ENCODE results near the gene NEK4. TPM values are rescaled to one million over a fixed set of nuclear protein-coding genes. Genes with fewer than 3 reads are reported as not detected.

The NEK4 gene
- total RNA-seq, 1 donor from 2014 or later, result 32.9 TPM

DNA sequence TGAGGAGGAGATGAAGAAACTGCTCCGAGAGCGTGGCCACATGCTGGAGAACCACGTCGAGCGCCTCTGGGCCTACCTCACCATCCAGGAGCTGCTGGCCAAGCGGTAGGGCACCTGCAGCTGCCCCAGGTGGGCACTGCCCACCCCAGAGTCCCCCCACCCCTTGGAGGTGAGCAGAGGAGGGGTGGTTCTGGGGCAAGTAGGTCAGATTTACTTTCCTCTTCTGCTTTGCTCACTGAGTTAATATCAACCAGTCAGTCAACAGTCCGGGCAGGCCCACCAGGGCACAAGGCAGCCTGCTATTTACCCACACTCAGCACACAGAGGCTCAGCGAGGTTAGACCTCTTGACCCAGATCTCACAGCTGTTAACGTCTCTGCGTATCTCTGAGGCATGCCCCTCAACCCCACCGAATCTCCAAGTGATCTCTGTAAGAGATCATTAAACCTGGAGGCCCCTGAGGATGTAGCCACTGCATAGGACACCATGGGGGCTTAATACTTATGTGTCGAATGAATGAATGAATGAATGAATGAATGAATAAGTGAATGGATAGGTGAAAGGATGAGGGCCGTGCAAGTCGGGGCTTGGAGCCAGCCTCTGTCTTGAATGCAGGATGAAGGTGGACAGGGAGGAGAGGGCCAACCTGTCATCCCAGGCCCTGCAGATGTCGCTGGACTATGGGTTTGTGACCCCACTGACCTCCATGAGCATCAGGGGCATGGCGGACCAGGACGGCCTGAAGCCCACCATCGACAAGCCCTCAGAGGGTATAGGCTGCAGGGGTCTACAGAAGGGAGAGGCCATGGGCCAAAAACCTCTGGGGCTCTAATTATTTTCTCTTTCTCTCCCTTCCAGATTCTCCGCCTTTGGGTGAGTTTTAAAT, 15.8 kb upstream of the NEK4 start:
- TF ChIP-seq, protein P1, sequence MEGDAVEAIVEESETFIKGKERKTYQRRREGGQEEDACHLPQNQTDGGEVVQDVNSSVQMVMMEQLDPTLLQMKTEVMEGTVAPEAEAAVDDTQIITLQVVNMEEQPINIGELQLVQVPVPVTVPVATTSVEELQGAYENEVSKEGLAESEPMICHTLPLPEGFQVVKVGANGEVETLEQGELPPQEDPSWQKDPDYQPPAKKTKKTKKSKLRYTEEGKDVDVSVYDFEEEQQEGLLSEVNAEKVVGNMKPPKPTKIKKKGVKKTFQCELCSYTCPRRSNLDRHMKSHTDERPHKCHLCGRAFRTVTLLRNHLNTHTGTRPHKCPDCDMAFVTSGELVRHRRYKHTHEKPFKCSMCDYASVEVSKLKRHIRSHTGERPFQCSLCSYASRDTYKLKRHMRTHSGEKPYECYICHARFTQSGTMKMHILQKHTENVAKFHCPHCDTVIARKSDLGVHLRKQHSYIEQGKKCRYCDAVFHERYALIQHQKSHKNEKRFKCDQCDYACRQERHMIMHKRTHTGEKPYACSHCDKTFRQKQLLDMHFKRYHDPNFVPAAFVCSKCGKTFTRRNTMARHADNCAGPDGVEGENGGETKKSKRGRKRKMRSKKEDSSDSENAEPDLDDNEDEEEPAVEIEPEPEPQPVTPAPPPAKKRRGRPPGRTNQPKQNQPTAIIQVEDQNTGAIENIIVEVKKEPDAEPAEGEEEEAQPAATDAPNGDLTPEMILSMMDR (IDR thresholded peaks at IDR 0.05; ENCODE audit: unreplicated experiment), result no peak
- Mint-ChIP-seq H3K4me3 (no peak overlapping the region), H3K36me3 (no peaks in the 10 kb centered on the region), H3K4me1 (no peaks in the 10 kb centered on the region), H3K27me3 (ENCODE audit: low read depth) (peaks cover 26% of the 10 kb centered on the region), H3K27ac (no peak overlapping the region), H3K9me3 (no peaks in the 10 kb centered on the region)
- DNase-seq (ENCODE audit: low spot score in 2 of 2, unreplicated experiment in 2 of 2), result no peak

DNA sequence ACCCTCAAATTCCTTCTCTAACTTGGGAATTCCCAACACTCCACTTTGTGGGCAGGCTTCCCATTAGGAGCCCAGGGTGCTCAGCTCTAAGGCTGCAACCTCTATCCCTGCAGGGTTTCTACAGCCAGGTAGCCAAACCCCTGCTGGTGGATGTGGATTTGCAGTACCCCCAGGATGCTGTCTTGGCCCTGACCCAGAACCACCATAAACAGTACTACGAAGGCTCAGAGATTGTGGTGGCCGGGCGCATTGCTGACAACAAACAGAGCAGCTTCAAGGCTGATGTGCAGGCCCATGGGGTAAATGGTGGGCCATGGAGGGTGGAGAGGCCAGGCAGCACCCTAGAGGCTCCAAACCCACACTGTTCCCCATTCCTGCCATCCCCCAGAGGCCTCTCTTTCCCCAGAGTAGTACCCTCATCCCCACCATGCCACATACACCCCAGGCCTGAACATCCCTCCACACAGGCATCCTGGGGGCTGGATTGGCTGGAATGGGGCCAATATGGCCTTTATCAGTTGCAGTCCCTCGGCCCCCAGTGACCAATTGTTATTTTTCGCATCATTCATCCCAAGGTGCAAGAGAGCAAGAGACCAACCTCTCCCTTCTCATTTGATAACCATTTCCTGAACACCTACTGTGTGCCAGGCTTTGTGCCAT, 14.3 kb upstream of the NEK4 start:
- peak in 1 of 2 experiments; percentile 6 for DNase-seq (ENCODE audit: low spot score in 2 of 2, unreplicated experiment in 2 of 2)
- H3K27ac Mint-ChIP-seq, result no peak overlapping the region
- no peak overlapping the region for H3K4me3 Mint-ChIP-seq
- no peaks in the 10 kb centered on the region for H3K4me1 Mint-ChIP-seq
- H3K36me3 Mint-ChIP-seq, result no peaks in the 10 kb centered on the region
- peaks cover 32% of the 10 kb centered on the region for H3K27me3 Mint-ChIP-seq (ENCODE audit: low read depth)
- H3K9me3 Mint-ChIP-seq, result no peaks in the 10 kb centered on the region
- TF ChIP-seq, protein P1 (IDR thresholded peaks at IDR 0.05; ENCODE audit: unreplicated experiment), result no peak

DNA sequence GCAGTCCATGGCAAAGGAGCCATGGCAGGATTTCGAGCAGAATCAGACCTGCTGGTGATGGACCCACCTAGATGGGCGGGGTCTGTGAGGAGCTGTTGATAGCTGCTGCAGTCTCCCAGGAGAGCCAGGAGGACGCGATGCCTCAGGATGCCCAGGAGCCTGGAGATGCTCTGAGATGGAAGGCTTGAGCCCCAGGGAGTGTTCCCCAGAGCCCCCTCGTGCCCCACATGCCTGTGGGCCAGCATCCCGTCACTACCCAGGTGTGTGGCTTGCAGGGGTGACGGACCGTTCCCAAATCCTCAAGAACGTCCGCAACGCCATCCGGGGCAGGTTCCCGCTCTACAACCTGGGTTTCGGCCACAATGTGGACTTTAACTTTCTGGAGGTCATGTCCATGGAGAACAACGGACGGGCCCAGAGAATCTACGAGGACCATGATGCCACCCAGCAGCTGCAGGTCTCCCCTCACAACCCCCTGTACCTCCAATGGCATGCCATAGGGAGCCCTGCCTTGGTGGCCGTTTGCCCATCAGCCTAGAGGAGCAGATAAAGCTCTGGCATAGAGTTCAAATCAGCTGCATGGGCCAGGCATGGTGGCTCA, 13.4 kb upstream of the NEK4 start:
- DNase-seq (ENCODE audit: low spot score in 2 of 2, unreplicated experiment in 2 of 2), result peak in 1 of 2 experiments; percentile 11
- TF ChIP-seq, protein P1 (IDR thresholded peaks at IDR 0.05; ENCODE audit: unreplicated experiment), result no peak
- H3K4me3 Mint-ChIP-seq, result no peak overlapping the region
- H3K9me3 Mint-ChIP-seq, result no peaks in the 10 kb centered on the region
- no peaks in the 10 kb centered on the region for H3K4me1 Mint-ChIP-seq
- no peaks in the 10 kb centered on the region for H3K36me3 Mint-ChIP-seq
- H3K27me3 Mint-ChIP-seq (ENCODE audit: low read depth), result peaks cover 39% of the 10 kb centered on the region
- H3K27ac Mint-ChIP-seq, result no peak overlapping the region

DNA sequence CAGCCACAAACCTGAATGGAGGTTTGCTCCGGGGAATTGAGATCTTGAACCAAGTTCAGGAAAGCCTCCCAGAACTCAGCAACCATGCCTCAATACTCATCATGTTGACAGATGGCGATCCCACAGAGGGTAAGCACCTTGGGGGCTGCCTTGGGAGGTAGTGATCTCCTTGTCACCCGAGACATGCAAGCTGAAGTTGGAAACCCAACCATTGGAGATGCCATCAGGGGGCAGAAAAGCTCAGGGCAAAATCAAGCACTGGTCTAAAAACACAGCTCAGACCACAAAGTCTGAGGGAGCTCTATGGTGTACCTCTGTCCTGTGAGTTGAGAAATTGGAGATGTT, 12.4 kb upstream of the NEK4 start:
- H3K4me3 Mint-ChIP-seq, result no peak overlapping the region
- TF ChIP-seq, protein P1 (IDR thresholded peaks at IDR 0.05; ENCODE audit: unreplicated experiment), result no peak
- peaks cover 40% of the 10 kb centered on the region for H3K27me3 Mint-ChIP-seq (ENCODE audit: low read depth)
- DNase-seq (ENCODE audit: low spot score in 2 of 2, unreplicated experiment in 2 of 2), result no peak
- no peaks in the 10 kb centered on the region for H3K4me1 Mint-ChIP-seq
- no peaks in the 10 kb centered on the region for H3K9me3 Mint-ChIP-seq
- H3K27ac Mint-ChIP-seq, result no peak overlapping the region
- no peaks in the 10 kb centered on the region for H3K36me3 Mint-ChIP-seq

DNA sequence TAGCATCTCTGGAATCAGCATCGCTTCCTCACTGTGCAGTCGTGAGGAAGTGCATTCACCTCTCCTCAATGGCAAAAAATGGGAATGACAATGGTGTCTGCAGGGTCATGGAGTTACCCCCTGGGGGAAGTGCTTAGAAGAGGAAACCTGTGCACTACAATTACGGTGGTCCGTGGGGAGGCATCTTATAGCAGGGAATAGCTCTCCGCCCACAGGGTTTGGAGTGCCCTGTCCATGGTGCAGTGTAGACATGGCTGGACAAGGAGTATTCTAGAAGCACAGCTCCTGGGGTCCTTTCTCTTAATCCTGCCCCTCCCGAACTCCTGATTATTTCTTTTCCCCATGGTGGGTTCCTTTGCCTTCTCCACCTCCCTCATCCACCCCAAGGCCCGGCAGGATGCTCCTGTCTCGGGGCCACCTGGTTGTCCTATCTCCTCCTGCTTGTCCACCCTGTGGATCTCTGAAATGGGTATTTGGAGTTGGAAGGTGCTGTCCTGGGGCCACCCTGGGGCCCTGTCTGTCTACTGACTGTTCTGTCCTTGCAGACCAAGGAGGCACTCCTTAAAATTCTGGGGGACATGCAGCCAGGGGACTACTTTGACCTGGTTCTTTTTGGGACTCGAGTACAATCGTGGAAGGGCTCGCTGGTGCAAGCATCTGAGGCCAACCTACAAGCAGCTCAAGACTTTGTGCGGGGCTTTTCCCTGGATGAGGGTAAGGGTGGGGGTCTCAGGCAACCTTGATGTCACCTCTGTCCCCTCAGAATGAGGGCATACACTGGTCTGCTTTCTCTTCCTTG, 11.9 kb upstream of the NEK4 start:
- no peaks in the 10 kb centered on the region for H3K36me3 Mint-ChIP-seq
- H3K27me3 Mint-ChIP-seq (ENCODE audit: low read depth), result peaks cover 42% of the 10 kb centered on the region
- H3K4me3 Mint-ChIP-seq, result no peak overlapping the region

More for the DNA sequence above, 11.9 kb upstream of the NEK4 start:
- H3K4me1 Mint-ChIP-seq, result no peaks in the 10 kb centered on the region
- H3K9me3 Mint-ChIP-seq, result no peaks in the 10 kb centered on the region
- DNase-seq (ENCODE audit: low spot score in 2 of 2, unreplicated experiment in 2 of 2), result peak; percentile 5 to 14
- no peak overlapping the region for H3K27ac Mint-ChIP-seq
- TF ChIP-seq, protein P1 (IDR thresholded peaks at IDR 0.05; ENCODE audit: unreplicated experiment), result no peak

All from mesothelial cell of epicardium (in vitro differentiated cells).